CD8-positive, alpha-beta memory T cell (primary cell): ENCODE measurements around the gene CACNG4. TPM values are rescaled to one million over a fixed set of nuclear protein-coding genes. Genes with fewer than 3 reads are reported as not detected.
A peak's percentile ranks its signal among the peaks of the same experiment; 100 is the strongest.

ENCODE experiments used
- CTCF ChIA-PET: fragments of 350-600 bp; sonication (Branson Sonifier 250); formaldehyde crosslinking; loops from one replicate; lab custom pipeline; 2021; ENCODE audit warnings: antibody characterized with exemption; lab: Charles Lee
- POLR2A ChIA-PET: fragments of 350-600 bp; sonication (Branson Sonifier 250); formaldehyde crosslinking; loops from one replicate; lab custom pipeline; 2021; ENCODE audit warnings: antibody characterized with exemption; lab: Charles Lee
- DNase-seq, 5 donors: peaks; one replicate each; pipeline versions ENCODE4 v3.0.0 to v3.0.0-alpha.2; 2020 to 2022; ENCODE audit warnings: mixed read lengths in 1 of 5
- H3K27ac ChIP-seq: one replicate; pipeline ENCODE4 v1.7.0; 2013; ENCODE audit warnings: low read depth, mild to moderate bottlenecking, low read length, moderate library complexity
- H3K27me3 ChIP-seq: 2 replicates; pipeline ENCODE4 v1.7.0; 2013; ENCODE audit warnings: low read length, mild to moderate bottlenecking; ENCODE audit not compliant: insufficient read depth, poor library complexity, severe bottlenecking
- H3K36me3 ChIP-seq: 2 replicates; pipeline ENCODE4 v1.7.0; 2013; ENCODE audit warnings: mild to moderate bottlenecking, low read length, moderate library complexity; ENCODE audit not compliant: insufficient read depth
- H3K4me1 ChIP-seq: 2 replicates; pipeline ENCODE4 v1.7.0; 2013; ENCODE audit warnings: mild to moderate bottlenecking, low read length, moderate library complexity; ENCODE audit not compliant: insufficient read depth
- H3K4me3 ChIP-seq: 2 replicates; pipeline ENCODE4 v1.7.0; 2013; ENCODE audit warnings: mild to moderate bottlenecking, low read length
- H3K9me3 ChIP-seq: 2 replicates; pipeline ENCODE4 v1.7.0; 2013; ENCODE audit warnings: mild to moderate bottlenecking, low read length
- H3K27ac Mint-ChIP-seq, 8 donors: one replicate each; pipeline ENCODE4 v1.8.0; 2020 to 2021; ENCODE audit warnings: mixed read lengths in 8 of 8, mild to moderate bottlenecking in 6 of 8, inconsistent platforms in 3 of 8, moderate library complexity in 3 of 8
- H3K27me3 Mint-ChIP-seq, 2 donors: one replicate each; pipeline ENCODE4 v1.8.0; 2020 to 2021; ENCODE audit warnings: mixed read lengths in 2 of 2, mild to moderate bottlenecking in 1 of 2, moderate library complexity in 1 of 2
- H3K36me3 Mint-ChIP-seq, 3 donors: one replicate each; pipeline ENCODE4 v1.8.0; 2020 to 2021; ENCODE audit warnings: mixed read lengths in 3 of 3, inconsistent platforms in 1 of 3, mild to moderate bottlenecking in 1 of 3
- H3K4me1 Mint-ChIP-seq, 3 donors: one replicate each; pipeline ENCODE4 v1.8.0; 2020 to 2021; ENCODE audit warnings: mixed read lengths in 3 of 3, inconsistent platforms in 1 of 3, mild to moderate bottlenecking in 1 of 3
- H3K4me3 Mint-ChIP-seq, 7 donors: one replicate each; pipeline ENCODE4 v1.8.0; 2020 to 2021; ENCODE audit warnings: mixed read lengths in 7 of 7, mild to moderate bottlenecking in 6 of 7, moderate library complexity in 4 of 7, inconsistent platforms in 2 of 7
- H3K9me3 Mint-ChIP-seq, 5 donors: one replicate each; pipeline ENCODE4 v1.8.0; 2020 to 2022; ENCODE audit warnings: mixed read lengths in 5 of 5, mild to moderate bottlenecking in 3 of 5, moderate library complexity in 2 of 5, inconsistent platforms in 1 of 5
- polyA plus RNA-seq: library from polyadenylated mRNA; unstranded; fragments of 300-500 nt; fragmentation: Illumina TruSeq; gene quantifications from one replicate; pipeline ENCODE4 v1.2.3, GENCODE V29; 2021
- total RNA-seq, 2 experiments: library from RNA; stranded (reverse); gene quantifications; one replicate each; pipeline ENCODE4 v1.2.3, GENCODE V29; 2021

The CACNG4 gene
- total and polyA plus RNA-seq, 3 experiments from 2014 or later = not detected

- Mint-ChIP-seq H3K27me3 (peaks cover 7% of the 10 kb centered on the region in 2 donors), H3K27ac (no peak overlapping the region), H3K4me1 (no peaks in the 10 kb centered on the region), H3K9me3 (peaks cover 4 to 13% (median 9%) of the 10 kb centered on the region in 5 donors), H3K4me3 (no peak overlapping the region), H3K36me3 (peaks cover 0 to 14% (median 0%) of the 10 kb centered on the region in 3 donors)
- ChIA-PET CTCF (no interaction called here), POLR2A (no interaction called here)
- H3K36me3 ChIP-seq = no peaks in the 10 kb centered on the region
- no peak overlapping the region for H3K4me3 ChIP-seq
- H3K27me3 ChIP-seq = no peaks in the 10 kb centered on the region
- H3K9me3 ChIP-seq = peaks cover 4% of the 10 kb centered on the region
- DNase-seq = no peak
- H3K4me1 ChIP-seq = no peaks in the 10 kb centered on the region
- H3K27ac ChIP-seq = no peak overlapping the region
Measured at GRCh38 chr17:67043283-67043682, 78.8 kb downstream of the CACNG4 start.

GRCh38 chr17:67044016-67044772, 79.7 kb downstream of the CACNG4 start, which contains the start of gene CACNG1:
CACNG1 (plus strand) TSS chr17:67044554; CDS start chr17:67044661, 107 bp downstream.
- Histone ChIP-seq H3K36me3 (no peaks in the 10 kb centered on the region), H3K27me3 (no peaks in the 10 kb centered on the region), H3K9me3 (peaks cover 5% of the 10 kb centered on the region), H3K27ac (no peak within 1 kb of the TSS), H3K4me1 (no peaks in the 10 kb centered on the region), H3K4me3 (no peak within 1 kb of the TSS)
- POLR2A ChIA-PET = interaction anchor here (0.5 kb wide), 1 partner anchor 18 kb away, joined by 4 read pairs; no protein-coding TSS in a partner anchor
- H3K9me3 Mint-ChIP-seq = peaks cover 12 to 22% (median 18%) of the 10 kb centered on the region in 5 donors
- CTCF ChIA-PET = no interaction called here
- H3K36me3 Mint-ChIP-seq = peaks cover 0 to 23% (median 2%) of the 10 kb centered on the region in 3 donors
- H3K27ac Mint-ChIP-seq = peak within 1 kb of the TSS in 2 of 8 donors; percentile 60 to 64
- DNase-seq = no peak
- no peak within 1 kb of the TSS for H3K4me3 Mint-ChIP-seq
- H3K4me1 Mint-ChIP-seq = no peaks in the 10 kb centered on the region
- peaks cover 6 to 7% of the 10 kb centered on the region in 2 donors for H3K27me3 Mint-ChIP-seq

- no peak overlapping the region for H3K4me3 Mint-ChIP-seq
- H3K4me1 Mint-ChIP-seq = no peaks in the 10 kb centered on the region
- POLR2A ChIA-PET = no interaction called here
- peaks cover 17 to 27% (median 24%) of the 10 kb centered on the region in 5 donors for H3K9me3 Mint-ChIP-seq
- H3K36me3 ChIP-seq = no peaks in the 10 kb centered on the region
- H3K4me3 ChIP-seq = no peak overlapping the region
- H3K27ac ChIP-seq = no peak overlapping the region
- DNase-seq = no peak
- CTCF ChIA-PET = no interaction called here
- peaks cover 9% of the 10 kb centered on the region for H3K9me3 ChIP-seq
- no peaks in the 10 kb centered on the region for H3K27me3 ChIP-seq
- no peaks in the 10 kb centered on the region for H3K4me1 ChIP-seq
- peak overlapping the region in 2 of 8 donors; percentile 60 to 64 for H3K27ac Mint-ChIP-seq
- H3K27me3 Mint-ChIP-seq = peaks cover 6 to 7% of the 10 kb centered on the region in 2 donors
- peaks cover 0 to 24% (median 2%) of the 10 kb centered on the region in 3 donors for H3K36me3 Mint-ChIP-seq
Measured at GRCh38 chr17:67044940-67045339, 80.4 kb downstream of the CACNG4 start.

GRCh38 chr17:67046398-67046797, 81.9 kb downstream of the CACNG4 start:
- Histone ChIP-seq H3K27me3 (no peaks in the 10 kb centered on the region), H3K4me1 (no peaks in the 10 kb centered on the region), H3K4me3 (no peak overlapping the region), H3K9me3 (peaks cover 9% of the 10 kb centered on the region), H3K36me3 (no peaks in the 10 kb centered on the region), H3K27ac (no peak overlapping the region)
- H3K27me3 Mint-ChIP-seq = peaks cover 0 to 7% of the 10 kb centered on the region in 2 donors
- no peak overlapping the region for H3K27ac Mint-ChIP-seq
- no peak overlapping the region for H3K4me3 Mint-ChIP-seq
- peak in 1 of 5 donors; percentile 9 for DNase-seq
- H3K4me1 Mint-ChIP-seq = no peaks in the 10 kb centered on the region
- H3K36me3 Mint-ChIP-seq = peaks cover 0 to 24% (median 2%) of the 10 kb centered on the region in 3 donors
- POLR2A ChIA-PET = no interaction called here
- CTCF ChIA-PET = no interaction called here
- H3K9me3 Mint-ChIP-seq = peaks cover 17 to 28% (median 24%) of the 10 kb centered on the region in 5 donors

GRCh38 chr17:67047382-67047781, 82.9 kb downstream of the CACNG4 start:
- no peaks in the 10 kb centered on the region for H3K36me3 ChIP-seq
- peaks cover 2 to 7% of the 10 kb centered on the region in 2 donors for H3K27me3 Mint-ChIP-seq
- CTCF ChIA-PET = no interaction called here
- no peaks in the 10 kb centered on the region for H3K4me1 Mint-ChIP-seq
- H3K27me3 ChIP-seq = no peaks in the 10 kb centered on the region
- DNase-seq = no peak
- POLR2A ChIA-PET = no interaction called here
- no peaks in the 10 kb centered on the region for H3K4me1 ChIP-seq
- H3K4me3 Mint-ChIP-seq = no peak overlapping the region
- no peak overlapping the region for H3K4me3 ChIP-seq
- H3K36me3 Mint-ChIP-seq = peaks cover 0 to 24% (median 2%) of the 10 kb centered on the region in 3 donors
- no peak overlapping the region for H3K27ac Mint-ChIP-seq
- H3K9me3 Mint-ChIP-seq = peaks cover 17 to 28% (median 24%) of the 10 kb centered on the region in 5 donors
- no peak overlapping the region for H3K27ac ChIP-seq
- peaks cover 9% of the 10 kb centered on the region for H3K9me3 ChIP-seq

GRCh38 chr17:67049025-67049739, 84.7 kb downstream of the CACNG4 start:
- H3K9me3 Mint-ChIP-seq = peaks cover 17 to 28% (median 24%) of the 10 kb centered on the region in 5 donors

GRCh38 chr17:67050066-67050465, 85.6 kb downstream of the CACNG4 start:
- Histone ChIP-seq H3K27me3 (no peaks in the 10 kb centered on the region), H3K36me3 (no peaks in the 10 kb centered on the region), H3K27ac (no peak overlapping the region), H3K4me3 (no peak overlapping the region), H3K9me3 (peaks cover 9% of the 10 kb centered on the region), H3K4me1 (no peaks in the 10 kb centered on the region)
- H3K4me3 Mint-ChIP-seq = no peak overlapping the region
- no peak overlapping the region for H3K27ac Mint-ChIP-seq
- peaks cover 2 to 7% of the 10 kb centered on the region in 2 donors for H3K27me3 Mint-ChIP-seq
- CTCF ChIA-PET = no interaction called here
- H3K36me3 Mint-ChIP-seq = peaks cover 2 to 24% (median 4%) of the 10 kb centered on the region in 3 donors
- no peaks in the 10 kb centered on the region for H3K4me1 Mint-ChIP-seq
- POLR2A ChIA-PET = no interaction called here
- peak in 1 of 5 donors; percentile 5 for DNase-seq
- peaks cover 17 to 28% (median 24%) of the 10 kb centered on the region in 5 donors for H3K9me3 Mint-ChIP-seq

More at GRCh38 chr17:67049025-67049739, 84.7 kb downstream of the CACNG4 start:
- ChIA-PET POLR2A (no interaction called here), CTCF (no interaction called here)
- H3K4me1 Mint-ChIP-seq = no peaks in the 10 kb centered on the region
- Histone ChIP-seq H3K36me3 (no peaks in the 10 kb centered on the region), H3K27ac (no peak overlapping the region), H3K27me3 (no peaks in the 10 kb centered on the region), H3K4me1 (no peaks in the 10 kb centered on the region), H3K4me3 (no peak overlapping the region), H3K9me3 (peaks cover 9% of the 10 kb centered on the region)
- no peak overlapping the region for H3K4me3 Mint-ChIP-seq
- peaks cover 2 to 7% of the 10 kb centered on the region in 2 donors for H3K27me3 Mint-ChIP-seq
- peaks cover 0 to 24% (median 2%) of the 10 kb centered on the region in 3 donors for H3K36me3 Mint-ChIP-seq
- peak in 1 of 5 donors; percentile 7 for DNase-seq
- H3K27ac Mint-ChIP-seq = no peak overlapping the region
